ENCODE data around the gene RSRC1.

Gene RSRC1

DNA sequence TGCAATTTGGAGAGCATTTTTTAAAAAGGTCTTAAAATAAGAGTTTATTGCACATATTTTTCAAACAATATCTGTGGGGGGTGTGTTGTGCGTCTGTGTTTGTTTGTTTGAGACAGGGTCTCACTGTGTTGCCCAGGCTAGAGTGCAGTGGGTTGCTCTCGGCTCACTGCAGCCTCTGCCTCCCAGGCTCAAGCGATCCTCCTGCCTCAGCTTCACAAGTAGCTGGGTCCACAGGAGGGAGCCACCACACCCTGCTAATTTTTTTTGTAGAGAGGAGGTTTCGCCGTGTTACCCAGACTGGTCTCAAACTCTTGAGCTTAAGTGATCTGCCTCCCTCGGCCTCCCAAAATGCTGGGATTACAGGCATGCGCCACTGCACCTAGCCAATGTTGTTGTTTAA, 463.8 kb downstream of the RSRC1 start:
- DNase-seq = no peak
- no peaks in the 10 kb centered on the region for H3K36me3 ChIP-seq (ENCODE audit: insufficient read depth, low read length)
- no peak for TF ChIP-seq EZH2 (IDR thresholded peaks at IDR 0.05; ENCODE audit: borderline replicate concordance, low read depth, low read length, severe bottlenecking)
- TF ChIP-seq, protein P1, sequence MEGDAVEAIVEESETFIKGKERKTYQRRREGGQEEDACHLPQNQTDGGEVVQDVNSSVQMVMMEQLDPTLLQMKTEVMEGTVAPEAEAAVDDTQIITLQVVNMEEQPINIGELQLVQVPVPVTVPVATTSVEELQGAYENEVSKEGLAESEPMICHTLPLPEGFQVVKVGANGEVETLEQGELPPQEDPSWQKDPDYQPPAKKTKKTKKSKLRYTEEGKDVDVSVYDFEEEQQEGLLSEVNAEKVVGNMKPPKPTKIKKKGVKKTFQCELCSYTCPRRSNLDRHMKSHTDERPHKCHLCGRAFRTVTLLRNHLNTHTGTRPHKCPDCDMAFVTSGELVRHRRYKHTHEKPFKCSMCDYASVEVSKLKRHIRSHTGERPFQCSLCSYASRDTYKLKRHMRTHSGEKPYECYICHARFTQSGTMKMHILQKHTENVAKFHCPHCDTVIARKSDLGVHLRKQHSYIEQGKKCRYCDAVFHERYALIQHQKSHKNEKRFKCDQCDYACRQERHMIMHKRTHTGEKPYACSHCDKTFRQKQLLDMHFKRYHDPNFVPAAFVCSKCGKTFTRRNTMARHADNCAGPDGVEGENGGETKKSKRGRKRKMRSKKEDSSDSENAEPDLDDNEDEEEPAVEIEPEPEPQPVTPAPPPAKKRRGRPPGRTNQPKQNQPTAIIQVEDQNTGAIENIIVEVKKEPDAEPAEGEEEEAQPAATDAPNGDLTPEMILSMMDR (IDR thresholded peaks at IDR 0.05; ENCODE audit: borderline replicate concordance, extremely low read depth, low read length, poor library complexity, severe bottlenecking) = no peak
- no peaks in the 10 kb centered on the region for H3K79me2 ChIP-seq (ENCODE audit: insufficient read depth, low read length)
- H2AFZ ChIP-seq (ENCODE audit: low read depth, low read length) = no peak overlapping the region
- H3K4me3 ChIP-seq (ENCODE audit: low read depth in 1 of 2, low read length in 2 of 2) = no peak overlapping the region
- no peak overlapping the region for H3K9ac ChIP-seq (ENCODE audit: low read depth, low read length)
- H3K9me3 ChIP-seq (ENCODE audit: insufficient read depth, low read length, severe bottlenecking) = no peaks in the 10 kb centered on the region
- no peaks in the 10 kb centered on the region for H3K4me1 ChIP-seq (ENCODE audit: insufficient read depth, low read length)
- H3K27me3 ChIP-seq (ENCODE audit: insufficient read depth, low read length, poor library complexity) = no peaks in the 10 kb centered on the region
- no peak overlapping the region for H3K27ac ChIP-seq (ENCODE audit: low read length)
- H4K20me1 ChIP-seq (ENCODE audit: insufficient read depth, low read length) = no peaks in the 10 kb centered on the region
- ATAC-seq (ENCODE audit: insufficient read depth, low read depth) = no peak
- no peak overlapping the region for H3K4me2 ChIP-seq (ENCODE audit: insufficient read depth, low read length)

DNA sequence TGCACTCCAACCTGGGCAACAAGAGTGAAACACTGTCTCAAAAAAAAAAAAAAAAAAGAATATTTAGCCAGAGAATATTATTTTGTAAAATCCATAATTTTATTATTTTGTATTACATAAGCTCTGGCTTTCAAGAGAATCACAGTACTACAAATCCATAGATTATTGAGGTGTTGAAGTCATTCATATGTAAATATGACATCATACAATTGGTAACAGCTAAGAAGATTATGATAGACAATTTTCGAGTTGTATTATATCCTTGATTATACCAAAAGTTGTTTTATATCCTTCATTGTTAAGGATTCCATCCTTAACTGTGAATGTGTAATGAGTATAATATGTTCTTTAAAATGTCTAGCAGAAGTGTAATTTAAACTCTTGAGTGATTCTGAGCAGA, 464.8 kb downstream of the RSRC1 start:
- H3K27ac ChIP-seq (ENCODE audit: low read length) = no peak overlapping the region
- H3K79me2 ChIP-seq (ENCODE audit: insufficient read depth, low read length) = no peaks in the 10 kb centered on the region
- no peak overlapping the region for H3K9ac ChIP-seq (ENCODE audit: low read depth, low read length)
- H4K20me1 ChIP-seq (ENCODE audit: insufficient read depth, low read length) = no peaks in the 10 kb centered on the region
- TF ChIP-seq EZH2 (IDR thresholded peaks at IDR 0.05; ENCODE audit: borderline replicate concordance, low read depth, low read length, severe bottlenecking) = no peak
- TF ChIP-seq, protein P1 (IDR thresholded peaks at IDR 0.05; ENCODE audit: borderline replicate concordance, extremely low read depth, low read length, poor library complexity, severe bottlenecking) = no peak
- ATAC-seq (ENCODE audit: insufficient read depth, low read depth) (no peak), DNase-seq (no peak)
- H3K4me3 ChIP-seq (ENCODE audit: low read depth in 1 of 2, low read length in 2 of 2) = no peak overlapping the region
- H3K36me3 ChIP-seq (ENCODE audit: insufficient read depth, low read length) = no peaks in the 10 kb centered on the region
- no peaks in the 10 kb centered on the region for H3K4me1 ChIP-seq (ENCODE audit: insufficient read depth, low read length)
- H2AFZ ChIP-seq (ENCODE audit: low read depth, low read length) = no peak overlapping the region
- no peaks in the 10 kb centered on the region for H3K27me3 ChIP-seq (ENCODE audit: insufficient read depth, low read length, poor library complexity)
- no peaks in the 10 kb centered on the region for H3K9me3 ChIP-seq (ENCODE audit: insufficient read depth, low read length, severe bottlenecking)
- no peak overlapping the region for H3K4me2 ChIP-seq (ENCODE audit: insufficient read depth, low read length)

DNA sequence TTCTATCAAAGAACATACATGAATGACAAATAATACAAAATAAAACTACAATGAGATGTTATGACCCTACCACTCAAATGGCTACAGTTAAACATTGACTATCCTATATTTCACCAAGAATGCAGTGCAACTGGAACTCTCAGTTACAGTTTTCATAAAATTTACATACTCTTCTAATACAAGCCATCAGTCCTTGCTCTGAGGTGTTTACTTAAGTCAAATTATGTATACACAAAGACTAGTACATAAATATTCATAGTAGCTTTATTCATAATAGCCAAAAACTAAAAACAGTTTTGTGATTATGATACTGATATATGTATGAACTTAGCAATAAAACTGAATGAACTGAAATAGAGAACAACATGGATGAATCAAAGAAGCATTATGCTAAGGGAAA, 480.3 kb downstream of the RSRC1 start:
- ATAC-seq (ENCODE audit: insufficient read depth, low read depth) = no peak
- TF ChIP-seq EZH2 (IDR thresholded peaks at IDR 0.05; ENCODE audit: borderline replicate concordance, low read depth, low read length, severe bottlenecking) = no peak
- TF ChIP-seq, protein P1 (IDR thresholded peaks at IDR 0.05; ENCODE audit: borderline replicate concordance, extremely low read depth, low read length, poor library complexity, severe bottlenecking) = no peak
- Histone ChIP-seq H3K9ac (ENCODE audit: low read depth, low read length) (no peak overlapping the region), H3K4me3 (ENCODE audit: low read depth in 1 of 2, low read length in 2 of 2) (no peak overlapping the region), H3K36me3 (ENCODE audit: insufficient read depth, low read length) (no peaks in the 10 kb centered on the region), H3K4me1 (ENCODE audit: insufficient read depth, low read length) (no peaks in the 10 kb centered on the region), H2AFZ (ENCODE audit: low read depth, low read length) (no peak overlapping the region), H3K4me2 (ENCODE audit: insufficient read depth, low read length) (no peak overlapping the region), H3K9me3 (ENCODE audit: insufficient read depth, low read length, severe bottlenecking) (no peaks in the 10 kb centered on the region), H3K27me3 (ENCODE audit: insufficient read depth, low read length, poor library complexity) (no peaks in the 10 kb centered on the region), H3K27ac (ENCODE audit: low read length) (no peak overlapping the region), H4K20me1 (ENCODE audit: insufficient read depth, low read length) (no peaks in the 10 kb centered on the region), H3K79me2 (ENCODE audit: insufficient read depth, low read length) (no peaks in the 10 kb centered on the region)
- no peak for DNase-seq
